Thyroid gland (tissue), 4 donors: Measurements from ENCODE around the gene COG3. TPM values are rescaled to one million over a fixed set of nuclear protein-coding genes. Genes with fewer than 3 reads are reported as not detected.
A peak's percentile ranks its signal among the peaks of the same experiment; 100 is the strongest.

Source experiments
- DNase-seq, 2 donors: peaks; one replicate each; pipeline ENCODE4 v3.0.0-alpha.2; 2019
- H3K27ac ChIP-seq, 3 donors: fragments of 200-600 bp; sonication (generic); 1 replicate in 2 of 3; 2 replicates in 1 of 3; pipeline ENCODE4 v1.5.1; 2016 to 2019; ENCODE audit warnings: mild to moderate bottlenecking in 1 of 3, moderate library complexity in 1 of 3
- H3K27me3 ChIP-seq: fragments of 200-600 bp; sonication (generic); one replicate; pipeline ENCODE4 v1.5.1; 2019
- H3K36me3 ChIP-seq, 2 donors: fragments of 200-600 bp; sonication (generic); one replicate each; pipeline ENCODE4 v1.5.1; 2016 to 2019
- H3K4me1 ChIP-seq, 2 donors: fragments of 200-600 bp; sonication (generic); one replicate each; pipeline ENCODE4 v1.5.1; 2017 to 2019
- H3K4me3 ChIP-seq, 3 donors: fragments of 200-600 bp; sonication (generic); replicated peaks in 1 of 3; 1 replicate in 2 of 3; 2 replicates in 1 of 3; pipeline ENCODE4 v1.5.1; 2016; ENCODE audit warnings: mild to moderate bottlenecking in 1 of 3
- H3K9me3 ChIP-seq: fragments of 200-600 bp; sonication (generic); one replicate; pipeline ENCODE4 v1.5.1; 2017
- POLR2A ChIP-seq, 2 donors: fragments of 450-650 bp; IDR thresholded peaks; one replicate each; pipeline ENCODE4 v1.6.1; 2017; ENCODE audit warnings: antibody characterized with exemption in 2 of 2, mild to moderate bottlenecking in 2 of 2, moderate library complexity in 1 of 2
- WGBS, 2 donors: methylation state at CpG; one replicate each; pipeline ENCODE4 v1.1.5; 2017; 5-methylcytosine and 5-hydroxymethylcytosine counted together
- intact Hi-C: fragments of 100-400 bp; cut with DNase I; formaldehyde crosslinking; loops from one replicate; pipeline ENCODE4 v1.15.1; 2023
- total RNA-seq, 4 donors: library from RNA; depleted of rRNA; stranded (reverse); fragments of >200 nt; gene quantifications; one replicate each; pipeline ENCODE4 v1.2.3, GENCODE V29; 2016
- TF ChIP-seq, protein P1 (sequence below), 6 experiments: fragments of 200-600 bp in 3 of 6; fragments of 450-650 bp in 3 of 6; sonication (generic) in 3 of 6; IDR thresholded peaks; one replicate each; pipeline ENCODE4 v1.5.1; 2016 to 2019; ENCODE audit warnings: antibody characterized with exemption in 6 of 6, mild to moderate bottlenecking in 2 of 6, inconsistent platforms in 1 of 6, moderate library complexity in 1 of 6

The COG3 gene
- total RNA-seq, 4 donors from 2014 or later, result 35.9 to 56.0 (median 45.0) TPM

DNA sequence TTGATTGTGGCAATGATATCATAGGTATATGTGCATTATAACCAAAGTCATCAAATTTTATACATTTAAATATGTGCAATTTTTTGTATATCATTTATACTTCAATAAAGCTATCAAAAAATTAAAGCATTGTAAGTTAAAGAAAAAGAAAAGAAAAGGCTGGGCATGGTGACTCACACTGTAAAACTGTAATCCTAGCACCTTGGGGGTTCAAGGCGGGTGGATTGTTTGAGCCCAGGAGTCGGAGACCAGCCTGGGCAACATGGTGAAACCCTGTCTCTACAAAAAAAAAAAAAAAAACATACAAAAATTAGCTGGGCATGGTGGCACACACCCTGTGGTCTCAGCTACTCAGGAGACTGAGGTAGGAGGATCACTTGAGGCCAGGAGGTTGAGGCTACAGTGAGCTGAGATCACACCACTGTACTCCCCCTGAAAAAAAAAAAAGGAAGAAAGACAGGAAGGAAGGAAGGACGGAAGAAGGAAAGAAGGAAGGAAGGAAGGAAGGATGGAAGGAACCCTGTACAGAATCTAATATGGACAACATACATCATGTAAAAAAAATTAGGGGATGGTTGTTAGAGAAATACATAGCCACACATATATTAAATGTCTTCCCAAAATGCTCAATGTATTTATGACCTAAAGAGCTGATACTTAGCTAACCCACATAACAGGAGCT is 24.8 kb upstream of the COG3 start:
- Histone ChIP-seq H3K27ac (peak overlapping the region in 2 of 3 donors; percentile 20 to 53), H3K9me3 (no peaks in the 10 kb centered on the region), H3K4me1 (peaks cover 8 to 17% of the 10 kb centered on the region in 2 donors), H3K4me3 (no peak overlapping the region), H3K36me3 (no peaks in the 10 kb centered on the region), H3K27me3 (no peaks in the 10 kb centered on the region)
- intact Hi-C loops, result no loop called here
- WGBS, 2 donors, result 84 to 88% methylated on average over 3 of the region's 3 CpGs
- no peak for DNase-seq
- TF ChIP-seq, protein P1, sequence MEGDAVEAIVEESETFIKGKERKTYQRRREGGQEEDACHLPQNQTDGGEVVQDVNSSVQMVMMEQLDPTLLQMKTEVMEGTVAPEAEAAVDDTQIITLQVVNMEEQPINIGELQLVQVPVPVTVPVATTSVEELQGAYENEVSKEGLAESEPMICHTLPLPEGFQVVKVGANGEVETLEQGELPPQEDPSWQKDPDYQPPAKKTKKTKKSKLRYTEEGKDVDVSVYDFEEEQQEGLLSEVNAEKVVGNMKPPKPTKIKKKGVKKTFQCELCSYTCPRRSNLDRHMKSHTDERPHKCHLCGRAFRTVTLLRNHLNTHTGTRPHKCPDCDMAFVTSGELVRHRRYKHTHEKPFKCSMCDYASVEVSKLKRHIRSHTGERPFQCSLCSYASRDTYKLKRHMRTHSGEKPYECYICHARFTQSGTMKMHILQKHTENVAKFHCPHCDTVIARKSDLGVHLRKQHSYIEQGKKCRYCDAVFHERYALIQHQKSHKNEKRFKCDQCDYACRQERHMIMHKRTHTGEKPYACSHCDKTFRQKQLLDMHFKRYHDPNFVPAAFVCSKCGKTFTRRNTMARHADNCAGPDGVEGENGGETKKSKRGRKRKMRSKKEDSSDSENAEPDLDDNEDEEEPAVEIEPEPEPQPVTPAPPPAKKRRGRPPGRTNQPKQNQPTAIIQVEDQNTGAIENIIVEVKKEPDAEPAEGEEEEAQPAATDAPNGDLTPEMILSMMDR (IDR thresholded peaks at IDR 0.05), result no peak
- TF ChIP-seq POLR2A (IDR thresholded peaks at IDR 0.05), result no peak

GRCh38 chr13:45441633-45442032 is 23.1 kb upstream of the COG3 start:
- no peak for DNase-seq
- no peak for TF ChIP-seq POLR2A (IDR thresholded peaks at IDR 0.05)
- TF ChIP-seq, protein P1 (IDR thresholded peaks at IDR 0.05), result peak in 1 of 6 experiments; percentile 16
- intact Hi-C loops, result no loop called here
- 43 to 68% methylated on average over 2 of the region's 2 CpGs for WGBS, 2 donors
- Histone ChIP-seq H3K4me1 (peaks cover 8 to 17% of the 10 kb centered on the region in 2 donors), H3K36me3 (no peaks in the 10 kb centered on the region), H3K27ac (peak overlapping the region in 2 of 3 donors; percentile 20 to 53), H3K4me3 (no peak overlapping the region), H3K9me3 (no peaks in the 10 kb centered on the region), H3K27me3 (no peaks in the 10 kb centered on the region)

DNA sequence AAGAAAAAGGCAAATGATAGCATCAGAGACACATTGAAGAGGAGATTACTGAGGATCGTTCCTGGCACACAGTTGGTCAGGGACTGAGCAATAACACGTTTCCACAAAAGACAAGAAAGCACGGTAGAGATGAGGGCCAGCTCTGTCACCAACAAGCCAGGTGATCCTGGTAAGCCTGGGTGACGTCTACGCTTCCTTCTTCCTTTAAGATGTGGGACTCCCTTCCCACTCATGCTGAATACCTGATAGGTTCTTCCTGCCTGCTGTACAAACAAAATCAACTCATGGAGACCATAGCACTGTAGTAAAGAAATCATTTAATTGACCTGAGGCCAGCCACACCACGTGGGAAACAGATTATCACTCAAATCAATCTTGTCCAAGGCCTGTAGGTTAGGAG is 19.7 kb upstream of the COG3 start:
- TF ChIP-seq, protein P1 (IDR thresholded peaks at IDR 0.05), result no peak
- no peak for TF ChIP-seq POLR2A (IDR thresholded peaks at IDR 0.05)

DNA sequence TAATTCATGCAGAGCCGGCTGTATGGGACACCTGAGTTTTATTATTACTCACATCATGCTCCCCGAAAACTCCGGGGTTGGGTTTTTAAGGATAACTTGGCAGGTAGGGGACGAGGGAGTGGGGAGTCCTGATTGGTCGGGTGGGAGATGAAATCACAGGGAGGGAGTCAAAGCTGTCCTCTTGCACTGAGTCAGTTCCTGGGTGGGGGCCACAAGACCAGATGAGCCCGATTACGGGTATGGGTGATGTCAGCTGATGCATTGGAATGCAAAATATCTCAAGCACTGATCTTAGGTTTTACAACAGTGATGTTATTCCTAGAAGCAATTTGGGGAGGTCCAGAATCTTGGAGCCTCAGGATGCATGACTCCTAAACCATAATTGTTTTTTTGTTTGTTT is 18.6 kb upstream of the COG3 start:
- intact Hi-C loops, result no loop called here
- TF ChIP-seq, protein P1 (IDR thresholded peaks at IDR 0.05), result no peak
- no peak for TF ChIP-seq POLR2A (IDR thresholded peaks at IDR 0.05)
- 81 to 82% methylated on average over 7 of the region's 7 CpGs for WGBS, 2 donors

More for the DNA sequence above, 19.7 kb upstream of the COG3 start:
- Histone ChIP-seq H3K27ac (no peak overlapping the region), H3K4me3 (no peak overlapping the region), H3K9me3 (no peaks in the 10 kb centered on the region), H3K4me1 (peaks cover 7 to 16% of the 10 kb centered on the region in 2 donors), H3K36me3 (no peaks in the 10 kb centered on the region), H3K27me3 (no peaks in the 10 kb centered on the region)
- no peak for DNase-seq
- intact Hi-C loops, result no loop called here
- WGBS, 2 donors, result 71 to 82% methylated on average over 6 of the region's 6 CpGs

GRCh38 chr13:45447050-45447661 is 17.6 kb upstream of the COG3 start:
- intact Hi-C loops, result no loop called here
- no peak for DNase-seq
- WGBS, 2 donors, result 74 to 76% methylated on average over 9 of the region's 9 CpGs
- H3K9me3 ChIP-seq, result no peaks in the 10 kb centered on the region
- TF ChIP-seq POLR2A (IDR thresholded peaks at IDR 0.05), result no peak
- TF ChIP-seq, protein P1 (IDR thresholded peaks at IDR 0.05), result no peak
- H3K27ac ChIP-seq, result no peak overlapping the region
- no peaks in the 10 kb centered on the region for H3K4me1 ChIP-seq
- no peaks in the 10 kb centered on the region for H3K36me3 ChIP-seq
- H3K4me3 ChIP-seq, result no peak overlapping the region
- H3K27me3 ChIP-seq, result no peaks in the 10 kb centered on the region

More for the DNA sequence above, 18.6 kb upstream of the COG3 start:
- Histone ChIP-seq H3K9me3 (no peaks in the 10 kb centered on the region), H3K27ac (no peak overlapping the region), H3K27me3 (no peaks in the 10 kb centered on the region), H3K36me3 (no peaks in the 10 kb centered on the region), H3K4me3 (no peak overlapping the region), H3K4me1 (peaks cover 0 to 7% of the 10 kb centered on the region in 2 donors)
- no peak for DNase-seq
